A673 (cell line): Measurements from ENCODE around the gene GM2A.

ENCODE experiments used
- EZH2 ChIP-seq: fragments of 200-600 bp; sonication (generic); IDR thresholded peaks from 2 replicates; pipeline ENCODE4 v1.6.1; 2017; ENCODE audit warnings: borderline replicate concordance, low read depth, mild to moderate bottlenecking, mixed read lengths, antibody characterized with exemption, low read length; ENCODE audit not compliant: poor library complexity, severe bottlenecking
- TF ChIP-seq, protein P1 (sequence below): fragments of 300-800, 200-600 bp; sonication (generic); conservative IDR thresholded peaks from 2 replicates; pipeline ENCODE4 v1.5.1; 2017; ENCODE audit warnings: low read depth, mild to moderate bottlenecking, antibody characterized with exemption, low read length, moderate library complexity, mixed read lengths

DNA sequence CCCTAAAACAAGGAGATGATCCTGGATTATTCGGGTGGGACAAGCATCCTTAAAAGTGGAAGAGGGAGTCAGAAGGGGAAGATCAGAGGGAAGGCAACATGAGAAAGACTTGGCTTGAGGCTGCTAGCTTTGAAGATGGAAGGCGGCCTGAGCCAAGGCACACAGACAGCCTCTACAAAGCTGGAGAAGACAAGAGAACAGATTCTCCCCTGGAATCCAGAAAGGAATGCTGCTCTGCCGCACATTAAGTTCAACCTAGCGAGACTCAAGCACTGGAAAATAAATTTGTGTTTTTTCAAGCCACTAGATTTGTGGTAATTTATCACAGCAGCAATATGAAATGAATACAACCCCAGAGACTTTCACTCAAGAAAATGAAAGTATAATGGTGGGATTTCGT, 32.7 kb downstream of the GM2A start:
- TF ChIP-seq EZH2, result no peak
- TF ChIP-seq, protein P1, sequence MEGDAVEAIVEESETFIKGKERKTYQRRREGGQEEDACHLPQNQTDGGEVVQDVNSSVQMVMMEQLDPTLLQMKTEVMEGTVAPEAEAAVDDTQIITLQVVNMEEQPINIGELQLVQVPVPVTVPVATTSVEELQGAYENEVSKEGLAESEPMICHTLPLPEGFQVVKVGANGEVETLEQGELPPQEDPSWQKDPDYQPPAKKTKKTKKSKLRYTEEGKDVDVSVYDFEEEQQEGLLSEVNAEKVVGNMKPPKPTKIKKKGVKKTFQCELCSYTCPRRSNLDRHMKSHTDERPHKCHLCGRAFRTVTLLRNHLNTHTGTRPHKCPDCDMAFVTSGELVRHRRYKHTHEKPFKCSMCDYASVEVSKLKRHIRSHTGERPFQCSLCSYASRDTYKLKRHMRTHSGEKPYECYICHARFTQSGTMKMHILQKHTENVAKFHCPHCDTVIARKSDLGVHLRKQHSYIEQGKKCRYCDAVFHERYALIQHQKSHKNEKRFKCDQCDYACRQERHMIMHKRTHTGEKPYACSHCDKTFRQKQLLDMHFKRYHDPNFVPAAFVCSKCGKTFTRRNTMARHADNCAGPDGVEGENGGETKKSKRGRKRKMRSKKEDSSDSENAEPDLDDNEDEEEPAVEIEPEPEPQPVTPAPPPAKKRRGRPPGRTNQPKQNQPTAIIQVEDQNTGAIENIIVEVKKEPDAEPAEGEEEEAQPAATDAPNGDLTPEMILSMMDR, result no peak
